Measurements from ENCODE around the gene TOMM20. TPM values are rescaled to one million over a fixed set of nuclear protein-coding genes. Genes with fewer than 3 reads are reported as not detected.

The TOMM20 gene
- total RNA-seq, 1 experiment from 2014 or later: 184 TPM

DNA sequence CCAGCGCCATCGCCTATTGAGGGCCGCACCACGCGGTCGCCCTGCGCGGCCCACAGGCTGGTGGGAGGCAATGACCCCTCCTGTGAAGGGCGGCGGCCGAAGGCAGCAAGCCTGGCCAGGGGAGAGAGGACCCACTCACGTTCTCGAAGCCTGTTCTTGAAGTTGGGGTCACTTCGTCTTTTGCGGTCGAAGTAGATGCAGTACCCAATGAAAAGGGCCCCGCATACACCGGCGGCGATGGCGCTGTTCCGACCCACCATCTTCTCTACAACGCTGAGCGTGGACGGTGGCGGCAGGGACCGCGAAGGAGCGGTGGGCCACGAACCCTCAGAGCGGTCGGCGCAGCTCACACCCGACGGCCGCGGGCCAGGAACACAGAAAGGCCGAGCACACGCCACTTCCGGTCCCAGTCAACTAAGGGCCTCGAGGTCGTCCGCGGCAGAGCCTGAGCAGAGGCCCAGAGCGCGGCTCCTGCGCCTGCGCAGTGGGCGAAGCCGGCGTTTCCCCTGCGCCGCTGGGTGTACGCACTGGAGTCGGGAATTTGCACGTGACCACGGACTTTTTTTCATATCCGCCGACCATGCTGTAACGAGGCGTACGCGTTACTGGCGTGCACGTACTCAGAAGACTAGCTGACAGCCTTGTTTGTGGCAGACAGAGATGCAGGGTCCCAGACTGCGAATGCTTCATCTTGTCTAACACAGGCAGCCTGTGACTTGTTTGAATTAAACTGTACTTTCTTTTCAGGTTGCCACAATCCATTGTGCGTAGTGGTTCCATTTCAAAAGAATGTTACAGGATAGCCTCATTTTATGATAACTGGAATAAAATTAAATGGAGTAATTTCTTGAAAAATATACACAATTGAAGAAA is at the start of gene TOMM20 (continued):
- 0 out of 2 replicates have a peak, but pooled peaks have one; percentile 58 for TF ChIP-seq SMAD3 (CRISPR knock-in tag; IDR thresholded peaks at IDR 0.05; ENCODE audit: borderline replicate concordance)
- TF ChIP-seq ZNF317 (CRISPR knock-in tag; IDR thresholded peaks at IDR 0.05; ENCODE audit: borderline replicate concordance, low read depth): no peak
- TF ChIP-seq ESRRA (CRISPR knock-in tag; IDR thresholded peaks at IDR 0.05; ENCODE audit: borderline replicate concordance): peak; percentile 80
- TF ChIP-seq, protein P1, sequence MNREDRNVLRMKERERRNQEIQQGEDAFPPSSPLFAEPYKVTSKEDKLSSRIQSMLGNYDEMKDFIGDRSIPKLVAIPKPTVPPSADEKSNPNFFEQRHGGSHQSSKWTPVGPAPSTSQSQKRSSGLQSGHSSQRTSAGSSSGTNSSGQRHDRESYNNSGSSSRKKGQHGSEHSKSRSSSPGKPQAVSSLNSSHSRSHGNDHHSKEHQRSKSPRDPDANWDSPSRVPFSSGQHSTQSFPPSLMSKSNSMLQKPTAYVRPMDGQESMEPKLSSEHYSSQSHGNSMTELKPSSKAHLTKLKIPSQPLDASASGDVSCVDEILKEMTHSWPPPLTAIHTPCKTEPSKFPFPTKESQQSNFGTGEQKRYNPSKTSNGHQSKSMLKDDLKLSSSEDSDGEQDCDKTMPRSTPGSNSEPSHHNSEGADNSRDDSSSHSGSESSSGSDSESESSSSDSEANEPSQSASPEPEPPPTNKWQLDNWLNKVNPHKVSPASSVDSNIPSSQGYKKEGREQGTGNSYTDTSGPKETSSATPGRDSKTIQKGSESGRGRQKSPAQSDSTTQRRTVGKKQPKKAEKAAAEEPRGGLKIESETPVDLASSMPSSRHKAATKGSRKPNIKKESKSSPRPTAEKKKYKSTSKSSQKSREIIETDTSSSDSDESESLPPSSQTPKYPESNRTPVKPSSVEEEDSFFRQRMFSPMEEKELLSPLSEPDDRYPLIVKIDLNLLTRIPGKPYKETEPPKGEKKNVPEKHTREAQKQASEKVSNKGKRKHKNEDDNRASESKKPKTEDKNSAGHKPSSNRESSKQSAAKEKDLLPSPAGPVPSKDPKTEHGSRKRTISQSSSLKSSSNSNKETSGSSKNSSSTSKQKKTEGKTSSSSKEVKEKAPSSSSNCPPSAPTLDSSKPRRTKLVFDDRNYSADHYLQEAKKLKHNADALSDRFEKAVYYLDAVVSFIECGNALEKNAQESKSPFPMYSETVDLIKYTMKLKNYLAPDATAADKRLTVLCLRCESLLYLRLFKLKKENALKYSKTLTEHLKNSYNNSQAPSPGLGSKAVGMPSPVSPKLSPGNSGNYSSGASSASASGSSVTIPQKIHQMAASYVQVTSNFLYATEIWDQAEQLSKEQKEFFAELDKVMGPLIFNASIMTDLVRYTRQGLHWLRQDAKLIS (CRISPR knock-in tag; IDR thresholded peaks at IDR 0.05; ENCODE audit: borderline replicate concordance): no peak
- TF ChIP-seq GABPB1 (CRISPR knock-in tag; IDR thresholded peaks at IDR 0.05): peak; percentile 81
- TF ChIP-seq, protein P2, sequence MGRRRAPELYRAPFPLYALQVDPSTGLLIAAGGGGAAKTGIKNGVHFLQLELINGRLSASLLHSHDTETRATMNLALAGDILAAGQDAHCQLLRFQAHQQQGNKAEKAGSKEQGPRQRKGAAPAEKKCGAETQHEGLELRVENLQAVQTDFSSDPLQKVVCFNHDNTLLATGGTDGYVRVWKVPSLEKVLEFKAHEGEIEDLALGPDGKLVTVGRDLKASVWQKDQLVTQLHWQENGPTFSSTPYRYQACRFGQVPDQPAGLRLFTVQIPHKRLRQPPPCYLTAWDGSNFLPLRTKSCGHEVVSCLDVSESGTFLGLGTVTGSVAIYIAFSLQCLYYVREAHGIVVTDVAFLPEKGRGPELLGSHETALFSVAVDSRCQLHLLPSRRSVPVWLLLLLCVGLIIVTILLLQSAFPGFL (CRISPR knock-in tag; IDR thresholded peaks at IDR 0.05; ENCODE audit: borderline replicate concordance): 0 out of 2 replicates have a peak, but pooled peaks have one; percentile 32
- no peak for TF ChIP-seq NFATC4 (CRISPR knock-in tag; IDR thresholded peaks at IDR 0.05)
- TF ChIP-seq NR3C1 (CRISPR knock-in tag; conservative IDR thresholded peaks at IDR 0.05; ENCODE audit: low read depth): no peak
- no peak for TF ChIP-seq ZBTB21 (CRISPR knock-in tag; IDR thresholded peaks at IDR 0.05; ENCODE audit: borderline replicate concordance)
- no peak for TF ChIP-seq GTF2I (CRISPR knock-in tag; conservative IDR thresholded peaks at IDR 0.05)
- no peak for TF ChIP-seq TCF7 (CRISPR knock-in tag; IDR thresholded peaks at IDR 0.05; ENCODE audit: low read depth)
- TF ChIP-seq ZNF263 (CRISPR knock-in tag; IDR thresholded peaks at IDR 0.05; ENCODE audit: low read depth): no peak
- TF ChIP-seq, protein P3, sequence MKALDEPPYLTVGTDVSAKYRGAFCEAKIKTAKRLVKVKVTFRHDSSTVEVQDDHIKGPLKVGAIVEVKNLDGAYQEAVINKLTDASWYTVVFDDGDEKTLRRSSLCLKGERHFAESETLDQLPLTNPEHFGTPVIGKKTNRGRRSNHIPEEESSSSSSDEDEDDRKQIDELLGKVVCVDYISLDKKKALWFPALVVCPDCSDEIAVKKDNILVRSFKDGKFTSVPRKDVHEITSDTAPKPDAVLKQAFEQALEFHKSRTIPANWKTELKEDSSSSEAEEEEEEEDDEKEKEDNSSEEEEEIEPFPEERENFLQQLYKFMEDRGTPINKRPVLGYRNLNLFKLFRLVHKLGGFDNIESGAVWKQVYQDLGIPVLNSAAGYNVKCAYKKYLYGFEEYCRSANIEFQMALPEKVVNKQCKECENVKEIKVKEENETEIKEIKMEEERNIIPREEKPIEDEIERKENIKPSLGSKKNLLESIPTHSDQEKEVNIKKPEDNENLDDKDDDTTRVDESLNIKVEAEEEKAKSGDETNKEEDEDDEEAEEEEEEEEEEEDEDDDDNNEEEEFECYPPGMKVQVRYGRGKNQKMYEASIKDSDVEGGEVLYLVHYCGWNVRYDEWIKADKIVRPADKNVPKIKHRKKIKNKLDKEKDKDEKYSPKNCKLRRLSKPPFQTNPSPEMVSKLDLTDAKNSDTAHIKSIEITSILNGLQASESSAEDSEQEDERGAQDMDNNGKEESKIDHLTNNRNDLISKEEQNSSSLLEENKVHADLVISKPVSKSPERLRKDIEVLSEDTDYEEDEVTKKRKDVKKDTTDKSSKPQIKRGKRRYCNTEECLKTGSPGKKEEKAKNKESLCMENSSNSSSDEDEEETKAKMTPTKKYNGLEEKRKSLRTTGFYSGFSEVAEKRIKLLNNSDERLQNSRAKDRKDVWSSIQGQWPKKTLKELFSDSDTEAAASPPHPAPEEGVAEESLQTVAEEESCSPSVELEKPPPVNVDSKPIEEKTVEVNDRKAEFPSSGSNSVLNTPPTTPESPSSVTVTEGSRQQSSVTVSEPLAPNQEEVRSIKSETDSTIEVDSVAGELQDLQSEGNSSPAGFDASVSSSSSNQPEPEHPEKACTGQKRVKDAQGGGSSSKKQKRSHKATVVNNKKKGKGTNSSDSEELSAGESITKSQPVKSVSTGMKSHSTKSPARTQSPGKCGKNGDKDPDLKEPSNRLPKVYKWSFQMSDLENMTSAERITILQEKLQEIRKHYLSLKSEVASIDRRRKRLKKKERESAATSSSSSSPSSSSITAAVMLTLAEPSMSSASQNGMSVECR (CRISPR knock-in tag; IDR thresholded peaks at IDR 0.05; ENCODE audit: borderline replicate concordance): peak; percentile 91
- 0 out of 2 replicates have a peak, but pooled peaks have one; percentile 31 for TF ChIP-seq IRF2 (CRISPR knock-in tag; IDR thresholded peaks at IDR 0.05; ENCODE audit: borderline replicate concordance, low read depth)

GRCh38 chr1:235176486-235176885 is 47.8 kb upstream of the TOMM20 start:
- ChIA-PET POLR2A (no interaction called here), CTCF (no interaction called here)
- Mint-ChIP-seq H3K27me3 (ENCODE audit: low read depth) (no peaks in the 10 kb centered on the region), H3K27ac (no peak overlapping the region), H3K4me3 (no peak overlapping the region), H3K9me3 (no peaks in the 10 kb centered on the region), H3K36me3 (peaks cover 58% of the 10 kb centered on the region), H3K4me1 (no peaks in the 10 kb centered on the region)
- peak; percentile 57 for ATAC-seq
- no peak for DNase-seq (ENCODE audit: low spot score)
- TF ChIP-seq, protein P4, sequence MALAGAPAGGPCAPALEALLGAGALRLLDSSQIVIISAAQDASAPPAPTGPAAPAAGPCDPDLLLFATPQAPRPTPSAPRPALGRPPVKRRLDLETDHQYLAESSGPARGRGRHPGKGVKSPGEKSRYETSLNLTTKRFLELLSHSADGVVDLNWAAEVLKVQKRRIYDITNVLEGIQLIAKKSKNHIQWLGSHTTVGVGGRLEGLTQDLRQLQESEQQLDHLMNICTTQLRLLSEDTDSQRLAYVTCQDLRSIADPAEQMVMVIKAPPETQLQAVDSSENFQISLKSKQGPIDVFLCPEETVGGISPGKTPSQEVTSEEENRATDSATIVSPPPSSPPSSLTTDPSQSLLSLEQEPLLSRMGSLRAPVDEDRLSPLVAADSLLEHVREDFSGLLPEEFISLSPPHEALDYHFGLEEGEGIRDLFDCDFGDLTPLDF (CRISPR knock-in tag; IDR thresholded peaks at IDR 0.05): no peak
- no peak for TF ChIP-seq HMGA2 (CRISPR knock-in tag; IDR thresholded peaks at IDR 0.05)
- TF ChIP-seq SMAD4 (CRISPR knock-in tag; IDR thresholded peaks at IDR 0.05): no peak
- TF ChIP-seq MYBL2 (CRISPR knock-in tag; IDR thresholded peaks at IDR 0.05): no peak
- TF ChIP-seq ATF6 (CRISPR knock-in tag; IDR thresholded peaks at IDR 0.05): no peak
- no peak for TF ChIP-seq ZNF138 (CRISPR knock-in tag; conservative IDR thresholded peaks at IDR 0.05)
- TF ChIP-seq, protein P5, sequence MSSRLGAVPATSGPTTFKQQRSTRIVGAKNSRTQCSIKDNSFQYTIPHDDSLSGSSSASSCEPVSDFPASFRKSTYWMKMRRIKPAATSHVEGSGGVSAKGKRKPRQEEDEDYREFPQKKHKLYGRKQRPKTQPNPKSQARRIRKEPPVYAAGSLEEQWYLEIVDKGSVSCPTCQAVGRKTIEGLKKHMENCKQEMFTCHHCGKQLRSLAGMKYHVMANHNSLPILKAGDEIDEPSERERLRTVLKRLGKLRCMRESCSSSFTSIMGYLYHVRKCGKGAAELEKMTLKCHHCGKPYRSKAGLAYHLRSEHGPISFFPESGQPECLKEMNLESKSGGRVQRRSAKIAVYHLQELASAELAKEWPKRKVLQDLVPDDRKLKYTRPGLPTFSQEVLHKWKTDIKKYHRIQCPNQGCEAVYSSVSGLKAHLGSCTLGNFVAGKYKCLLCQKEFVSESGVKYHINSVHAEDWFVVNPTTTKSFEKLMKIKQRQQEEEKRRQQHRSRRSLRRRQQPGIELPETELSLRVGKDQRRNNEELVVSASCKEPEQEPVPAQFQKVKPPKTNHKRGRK (CRISPR knock-in tag; IDR thresholded peaks at IDR 0.05; ENCODE audit: borderline replicate concordance): no peak
